ENCODE data around the gene HES3.

HES3 gene

GRCh38 chr1:6248932-6249738, 5.2 kb downstream of the HES3 start:
- TF ChIP-seq ZFX (IDR thresholded peaks at IDR 0.05; ENCODE audit: borderline replicate concordance) = no peak
- TF ChIP-seq CTCF (IDR thresholded peaks at IDR 0.05) = no peak; the same call in 1 of the 2 replicates
- H3K27ac ChIP-seq = no peak overlapping the region

GRCh38 chr1:6249739-6250689, 6.0 kb downstream of the HES3 start:
- no peak overlapping the region for H3K27ac ChIP-seq
- TF ChIP-seq CTCF (IDR thresholded peaks at IDR 0.05) (peak; percentile 24; the same call in 1 of the 2 replicates), ZFX (IDR thresholded peaks at IDR 0.05; ENCODE audit: borderline replicate concordance) (no peak)

- TF ChIP-seq ZFX (IDR thresholded peaks at IDR 0.05; ENCODE audit: borderline replicate concordance) (no peak), CTCF (IDR thresholded peaks at IDR 0.05) (no peak)
- no peak overlapping the region for H3K27ac ChIP-seq
Observed at GRCh38 chr1:6251233-6251632, 7.3 kb downstream of the HES3 start.

GRCh38 chr1:6251681-6252373, 7.8 kb downstream of the HES3 start:
- TF ChIP-seq ZFX (IDR thresholded peaks at IDR 0.05; ENCODE audit: borderline replicate concordance) (no peak), CTCF (IDR thresholded peaks at IDR 0.05) (no peak)
- no peak overlapping the region for H3K27ac ChIP-seq

- no peak for TF ChIP-seq ZFX (IDR thresholded peaks at IDR 0.05; ENCODE audit: borderline replicate concordance)
- TF ChIP-seq CTCF (IDR thresholded peaks at IDR 0.05) = no peak
- no peak overlapping the region for H3K27ac ChIP-seq
Observed at GRCh38 chr1:6252374-6252710, 8.4 kb downstream of the HES3 start.

- no peak for TF ChIP-seq ZFX (IDR thresholded peaks at IDR 0.05; ENCODE audit: borderline replicate concordance)
- no peak for TF ChIP-seq CTCF (IDR thresholded peaks at IDR 0.05)
- no peak overlapping the region for H3K27ac ChIP-seq
Observed at GRCh38 chr1:6253380-6253779, 9.4 kb downstream of the HES3 start.
